H9 (cell line): ENCODE data around the gene CNTN3. TPM values are rescaled to one million over a fixed set of nuclear protein-coding genes. Genes with fewer than 3 reads are reported as not detected.

Experiments
- DNase-seq: peaks from one replicate; pipeline ENCODE4 v3.0.0-alpha.2; 2017
- H2AFZ ChIP-seq: one replicate; pipeline ENCODE4 v1.6.1; 2013; ENCODE audit warnings: mild to moderate bottlenecking, low read length, control low read depth, moderate library complexity
- H2AK5ac ChIP-seq: 2 replicates; pipeline ENCODE4 v1.6.1; 2013; ENCODE audit warnings: low read length, control low read depth, mixed read lengths; ENCODE audit not compliant: insufficient read length
- H2BK120ac ChIP-seq: one replicate; pipeline ENCODE4 v1.6.1; 2013; ENCODE audit warnings: low read depth, mild to moderate bottlenecking, low read length, control low read depth, inconsistent platforms; ENCODE audit not compliant: poor library complexity, severe bottlenecking
- H2BK12ac ChIP-seq: 2 replicates; pipeline ENCODE4 v1.6.1; 2013; ENCODE audit warnings: low read length, control low read depth, mixed read lengths, low read depth; ENCODE audit not compliant: insufficient read length
- H2BK15ac ChIP-seq: 2 replicates; pipeline ENCODE4 v1.6.1; 2013; ENCODE audit warnings: low read depth, low read length, control low read depth
- H2BK20ac ChIP-seq: one replicate; pipeline ENCODE4 v1.6.1; 2013; ENCODE audit warnings: low read depth, mild to moderate bottlenecking, low read length, control low read depth, inconsistent platforms; ENCODE audit not compliant: poor library complexity, severe bottlenecking
- H2BK5ac ChIP-seq: 2 replicates; pipeline ENCODE4 v1.6.1; 2013; ENCODE audit warnings: low read length, control low read depth, mixed read lengths; ENCODE audit not compliant: insufficient read length
- H3K14ac ChIP-seq: 2 replicates; pipeline ENCODE4 v1.6.1; 2013; ENCODE audit warnings: low read length, control low read depth; ENCODE audit not compliant: insufficient read depth
- H3K18ac ChIP-seq: 2 replicates; pipeline ENCODE4 v1.6.1; 2013; ENCODE audit warnings: low read depth, mild to moderate bottlenecking, mixed read lengths, low read length, control low read depth; ENCODE audit not compliant: insufficient read length
- H3K23ac ChIP-seq: 2 replicates; pipeline ENCODE4 v1.6.1; 2013; ENCODE audit warnings: low read length, control low read depth, mixed read lengths, low read depth; ENCODE audit not compliant: insufficient read length
- H3K23me2 ChIP-seq: 2 replicates; pipeline ENCODE4 v1.6.1; 2013; ENCODE audit warnings: low read depth, mild to moderate bottlenecking, mixed read lengths, low read length, control low read depth; ENCODE audit not compliant: insufficient read length, poor library complexity, severe bottlenecking
- H3K27ac ChIP-seq: 2 replicates; pipeline ENCODE4 v1.5.1; 2013; ENCODE audit warnings: low read length, control low read depth, mixed read lengths, low read depth; ENCODE audit not compliant: insufficient read length
- H3K27me3 ChIP-seq: 2 replicates; pipeline ENCODE4 v1.6.1; 2013; ENCODE audit warnings: low read length, control low read depth, inconsistent platforms; ENCODE audit not compliant: insufficient read depth
- H3K4ac ChIP-seq: 2 replicates; pipeline ENCODE4 v1.6.1; 2013; ENCODE audit warnings: low read depth, mild to moderate bottlenecking, control low read depth, inconsistent platforms, low read length, moderate library complexity
- H3K4me1 ChIP-seq: 2 replicates; pipeline ENCODE4 v1.6.1; 2013; ENCODE audit warnings: low read length, control low read depth, inconsistent platforms; ENCODE audit not compliant: insufficient read depth
- H3K4me2 ChIP-seq: 2 replicates; pipeline ENCODE4 v1.6.1; 2013; ENCODE audit warnings: low read length, control low read depth, mixed read lengths; ENCODE audit not compliant: insufficient read length, insufficient read depth
- H3K56ac ChIP-seq: 2 replicates; pipeline ENCODE4 v1.6.1; 2013; ENCODE audit warnings: low read depth, mild to moderate bottlenecking, mixed read lengths, low read length, control low read depth; ENCODE audit not compliant: insufficient read length
- H3K79me1 ChIP-seq: 2 replicates; pipeline ENCODE4 v1.6.1; 2013; ENCODE audit warnings: low read depth, mild to moderate bottlenecking, moderate library complexity, low read length, control low read depth, inconsistent platforms; ENCODE audit not compliant: insufficient read depth, poor library complexity, severe bottlenecking
- H3K79me2 ChIP-seq: 2 replicates; pipeline ENCODE4 v1.6.1; 2013; ENCODE audit warnings: low read length, control low read depth, inconsistent platforms; ENCODE audit not compliant: insufficient read depth
- H3K9ac ChIP-seq: 2 replicates; pipeline ENCODE4 v1.6.1; 2013; ENCODE audit warnings: low read length, control low read depth, mixed read lengths; ENCODE audit not compliant: insufficient read length; ENCODE audit errors: extremely low read depth
- H3K9me3 ChIP-seq: one replicate; pipeline ENCODE4 v1.6.1; 2013; ENCODE audit warnings: low read depth, low read length, inconsistent platforms; ENCODE audit not compliant: control insufficient read depth
- H3T11ph ChIP-seq: one replicate; pipeline ENCODE4 v1.6.1; 2013; ENCODE audit warnings: mild to moderate bottlenecking, low read length, control low read depth, inconsistent platforms
- H4K20me1 ChIP-seq: one replicate; pipeline ENCODE4 v1.6.1; 2013; ENCODE audit not compliant: control insufficient read depth, insufficient read length, insufficient read depth
- H4K5ac ChIP-seq: 2 replicates; pipeline ENCODE4 v1.6.1; 2013; ENCODE audit warnings: low read depth, mild to moderate bottlenecking, mixed read lengths, low read length, control low read depth; ENCODE audit not compliant: insufficient read length
- H4K8ac ChIP-seq: replicated peaks from 2 replicates; pipeline ENCODE4 v1.6.1; 2013; ENCODE audit warnings: low read length, control low read depth, mixed read lengths, low read depth; ENCODE audit not compliant: insufficient read length
- H4K91ac ChIP-seq: 2 replicates; pipeline ENCODE4 v1.6.1; 2013; ENCODE audit warnings: low read depth, mild to moderate bottlenecking, moderate library complexity, mixed read lengths, low read length, control low read depth; ENCODE audit not compliant: insufficient read length
- H3K27ac Mint-ChIP-seq, 3 experiments: 2 replicates in 2 of 3; 3 replicates in 1 of 3; pipeline ENCODE4 v1.8.0; 2020 to 2021; ENCODE audit warnings: mixed read lengths in 3 of 3, mild to moderate bottlenecking in 1 of 3, moderate library complexity in 1 of 3
- H3K27me3 Mint-ChIP-seq: 2 replicates; pipeline ENCODE4 v1.8.0; 2021; ENCODE audit warnings: low read depth, mild to moderate bottlenecking, moderate library complexity, mixed read lengths
- H3K36me3 Mint-ChIP-seq, 3 experiments: 2 replicates in 2 of 3; 3 replicates in 1 of 3; pipeline ENCODE4 v1.8.0; 2020 to 2021; ENCODE audit warnings: low read depth in 3 of 3, mixed read lengths in 3 of 3; ENCODE audit not compliant: insufficient read depth in 1 of 3
- H3K4me1 Mint-ChIP-seq, 2 experiments: 2 replicates each; pipeline ENCODE4 v1.8.0; 2020; ENCODE audit warnings: mixed read lengths in 2 of 2
- H3K4me3 Mint-ChIP-seq, 2 experiments: 2 replicates in 1 of 2; 3 replicates in 1 of 2; pipeline ENCODE4 v1.8.0; 2020 to 2021; ENCODE audit warnings: mild to moderate bottlenecking in 2 of 2, mixed read lengths in 2 of 2, moderate library complexity in 1 of 2
- H3K9me3 Mint-ChIP-seq, 2 experiments: 2 replicates in 1 of 2; 3 replicates in 1 of 2; pipeline ENCODE4 v1.8.0; 2020; ENCODE audit warnings: mild to moderate bottlenecking in 2 of 2, mixed read lengths in 2 of 2, moderate library complexity in 1 of 2
- CTCF ChIP-seq: fragments of 200-600 bp; sonication (generic); conservative IDR thresholded peaks from 3 replicates; pipeline ENCODE4 v1.8.0; 2021; ENCODE audit warnings: antibody characterized with exemption, mild to moderate bottlenecking
- WGBS: extraction: QIAGEN DNeasy Blood & Tissue Kit; methylation state at CpG from one replicate; pipeline ENCODE4 v1.1.7; 2013; ENCODE audit warnings: missing lambda C conversion rate, low lambda C conversion rate, mixed read lengths; ENCODE audit not compliant: insufficient read length; ENCODE audit errors: extremely low coverage; 5-methylcytosine and 5-hydroxymethylcytosine counted together
- total RNA-seq: library from RNA; stranded (reverse); gene quantifications from 2 replicates; pipeline ENCODE4 v1.2.1, GENCODE V29; 2021

The CNTN3 gene
- total RNA-seq, 1 experiment from 2014 or later = not detected

- H3K14ac ChIP-seq = no peak overlapping the region
- H3K56ac ChIP-seq = no peak overlapping the region
- no peak overlapping the region for H3K18ac ChIP-seq
- no peak for TF ChIP-seq CTCF
- no peak overlapping the region for H2BK15ac ChIP-seq
- no peak overlapping the region for H3K4me2 ChIP-seq
- H3K27ac ChIP-seq = no peak overlapping the region
- no peak overlapping the region for H2BK20ac ChIP-seq
- Mint-ChIP-seq H3K9me3 (peaks cover 4 to 5% of the 10 kb centered on the region in 2 experiments; a peak in 2 of 5 replicates), H3K27me3 (no peaks in the 10 kb centered on the region; the same call in 1 of the 2 replicates), H3K4me3 (no peak overlapping the region), H3K36me3 (no peaks in the 10 kb centered on the region; a peak in 1 of 7 replicates), H3K4me1 (no peaks in the 10 kb centered on the region), H3K27ac (no peak overlapping the region)
- H2BK120ac ChIP-seq = no peak overlapping the region
- H4K20me1 ChIP-seq = no peaks in the 10 kb centered on the region
- no peak overlapping the region for H2AFZ ChIP-seq
- no peaks in the 10 kb centered on the region for H3K23me2 ChIP-seq
- H3K23ac ChIP-seq = no peak overlapping the region
- H3K9me3 ChIP-seq = no peaks in the 10 kb centered on the region
- H3K4ac ChIP-seq = no peak overlapping the region
- no peak overlapping the region for H2AK5ac ChIP-seq
- H3K4me1 ChIP-seq = no peaks in the 10 kb centered on the region
- DNase-seq = no peak
- no CpG with 5 or more reads among the region's 3 CpGs for WGBS
- H3K9ac ChIP-seq = no peak overlapping the region
- no peak overlapping the region for H4K8ac ChIP-seq
- no peak overlapping the region for H2BK12ac ChIP-seq
- H3K79me1 ChIP-seq = no peaks in the 10 kb centered on the region
- H3K27me3 ChIP-seq = no peaks in the 10 kb centered on the region
- no peak overlapping the region for H3T11ph ChIP-seq
- H2BK5ac ChIP-seq = no peak overlapping the region
- H3K79me2 ChIP-seq = no peaks in the 10 kb centered on the region
- no peak overlapping the region for H4K5ac ChIP-seq
- no peak overlapping the region for H4K91ac ChIP-seq
These were observed 21.3 kb downstream of the CNTN3 start for GRCh38 chr3:74593152-74593551.
